SU-DHL-6 (cell line): ENCODE results near the gene USH1C.

ENCODE experiments used
- EZH2phosphoT487 ChIP-seq: fragments of 200-600 bp; sonication (generic), shearing (Covaris generic); conservative IDR thresholded peaks from 2 replicates; pipeline ENCODE4 v1.6.1; 2018; ENCODE audit warnings: mild to moderate bottlenecking, antibody characterized with exemption, low read length, moderate library complexity, mixed read lengths
- TF ChIP-seq, protein P1 (sequence below): fragments of 200-600 bp; sonication (generic); IDR thresholded peaks from one replicate; pipeline ENCODE4 v1.5.1; 2017; ENCODE audit warnings: antibody characterized with exemption, mild to moderate bottlenecking, low read length, moderate library complexity; ENCODE audit not compliant: insufficient read depth, poor library complexity, severe bottlenecking

DNA sequence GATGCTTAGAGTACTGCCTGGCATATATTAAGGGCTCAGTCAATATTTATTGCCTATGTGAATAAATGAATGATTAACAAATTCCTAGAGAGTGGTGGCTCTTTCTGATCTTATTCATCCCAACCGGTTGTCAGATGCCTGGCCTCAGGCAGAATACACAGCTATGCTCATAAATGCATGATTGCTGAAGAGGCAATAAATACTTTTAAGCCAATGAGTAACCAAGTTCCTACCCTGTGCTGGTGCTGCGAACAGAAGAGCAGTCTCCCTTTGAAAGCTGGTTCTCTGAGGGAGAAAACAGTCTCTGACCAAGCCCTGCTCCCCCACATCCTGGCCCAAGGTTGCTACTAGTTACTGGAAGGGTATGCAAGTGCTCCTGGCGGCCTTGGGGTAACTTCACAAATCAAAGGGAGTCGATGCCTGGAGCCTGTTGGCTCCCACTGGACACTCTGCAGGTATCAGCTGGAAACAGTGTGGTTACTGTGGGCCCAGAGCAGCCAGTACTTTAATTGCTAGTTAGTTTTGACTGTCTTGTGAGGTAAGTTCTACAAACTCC lies 2.8 kb downstream of the USH1C start:
- TF ChIP-seq, protein P1, sequence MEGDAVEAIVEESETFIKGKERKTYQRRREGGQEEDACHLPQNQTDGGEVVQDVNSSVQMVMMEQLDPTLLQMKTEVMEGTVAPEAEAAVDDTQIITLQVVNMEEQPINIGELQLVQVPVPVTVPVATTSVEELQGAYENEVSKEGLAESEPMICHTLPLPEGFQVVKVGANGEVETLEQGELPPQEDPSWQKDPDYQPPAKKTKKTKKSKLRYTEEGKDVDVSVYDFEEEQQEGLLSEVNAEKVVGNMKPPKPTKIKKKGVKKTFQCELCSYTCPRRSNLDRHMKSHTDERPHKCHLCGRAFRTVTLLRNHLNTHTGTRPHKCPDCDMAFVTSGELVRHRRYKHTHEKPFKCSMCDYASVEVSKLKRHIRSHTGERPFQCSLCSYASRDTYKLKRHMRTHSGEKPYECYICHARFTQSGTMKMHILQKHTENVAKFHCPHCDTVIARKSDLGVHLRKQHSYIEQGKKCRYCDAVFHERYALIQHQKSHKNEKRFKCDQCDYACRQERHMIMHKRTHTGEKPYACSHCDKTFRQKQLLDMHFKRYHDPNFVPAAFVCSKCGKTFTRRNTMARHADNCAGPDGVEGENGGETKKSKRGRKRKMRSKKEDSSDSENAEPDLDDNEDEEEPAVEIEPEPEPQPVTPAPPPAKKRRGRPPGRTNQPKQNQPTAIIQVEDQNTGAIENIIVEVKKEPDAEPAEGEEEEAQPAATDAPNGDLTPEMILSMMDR = no peak
- no peak for TF ChIP-seq EZH2phosphoT487
